Esophagus muscularis mucosa (tissue), 3 donors: ENCODE data around the gene SBNO2.

Experiments used
- POLR2A ChIP-seq: fragments of 450-650 bp; IDR thresholded peaks from one replicate; pipeline ENCODE4 v1.6.1; 2017; ENCODE audit warnings: antibody characterized with exemption, moderate library complexity, mild to moderate bottlenecking, low read depth
- POLR2AphosphoS5 ChIP-seq, 2 donors: sonication (generic); formaldehyde crosslinking; IDR thresholded peaks; one replicate each; pipeline ENCODE4 v1.6.1; 2017; ENCODE audit warnings: antibody characterized with exemption in 2 of 2
- TF ChIP-seq, protein P1 (sequence below), 3 experiments: fragments of 200-600 bp in 2 of 3; fragments of 450-650 bp in 1 of 3; sonication (generic) in 2 of 3; IDR thresholded peaks; one replicate each; pipeline ENCODE4 v1.5.1; 2017 to 2019; ENCODE audit warnings: antibody characterized with exemption in 3 of 3, mild to moderate bottlenecking in 2 of 3, moderate library complexity in 1 of 3

DNA sequence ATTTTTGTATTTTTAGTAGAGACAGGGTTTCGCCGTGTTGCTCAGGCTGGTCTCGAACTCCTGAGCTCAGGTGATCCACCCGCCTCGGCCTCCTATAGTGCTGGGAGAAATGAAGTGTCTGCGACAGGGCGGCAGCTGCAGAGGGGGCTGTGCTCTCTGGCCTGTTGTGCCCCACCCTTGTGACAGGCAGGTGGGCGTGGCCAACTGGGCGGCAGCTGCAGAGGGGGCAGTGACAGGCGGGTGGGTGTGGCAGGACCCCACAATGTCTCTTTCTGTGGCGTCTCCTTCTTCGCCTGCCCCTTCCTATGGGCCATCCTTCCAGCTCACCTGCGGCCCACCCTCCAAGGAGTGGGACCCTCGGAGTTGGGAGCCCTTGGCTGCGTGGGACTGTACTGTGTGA lies 43.3 kb upstream of the SBNO2 start:
- no peak for TF ChIP-seq POLR2AphosphoS5 (IDR thresholded peaks at IDR 0.05)
- TF ChIP-seq, protein P1, sequence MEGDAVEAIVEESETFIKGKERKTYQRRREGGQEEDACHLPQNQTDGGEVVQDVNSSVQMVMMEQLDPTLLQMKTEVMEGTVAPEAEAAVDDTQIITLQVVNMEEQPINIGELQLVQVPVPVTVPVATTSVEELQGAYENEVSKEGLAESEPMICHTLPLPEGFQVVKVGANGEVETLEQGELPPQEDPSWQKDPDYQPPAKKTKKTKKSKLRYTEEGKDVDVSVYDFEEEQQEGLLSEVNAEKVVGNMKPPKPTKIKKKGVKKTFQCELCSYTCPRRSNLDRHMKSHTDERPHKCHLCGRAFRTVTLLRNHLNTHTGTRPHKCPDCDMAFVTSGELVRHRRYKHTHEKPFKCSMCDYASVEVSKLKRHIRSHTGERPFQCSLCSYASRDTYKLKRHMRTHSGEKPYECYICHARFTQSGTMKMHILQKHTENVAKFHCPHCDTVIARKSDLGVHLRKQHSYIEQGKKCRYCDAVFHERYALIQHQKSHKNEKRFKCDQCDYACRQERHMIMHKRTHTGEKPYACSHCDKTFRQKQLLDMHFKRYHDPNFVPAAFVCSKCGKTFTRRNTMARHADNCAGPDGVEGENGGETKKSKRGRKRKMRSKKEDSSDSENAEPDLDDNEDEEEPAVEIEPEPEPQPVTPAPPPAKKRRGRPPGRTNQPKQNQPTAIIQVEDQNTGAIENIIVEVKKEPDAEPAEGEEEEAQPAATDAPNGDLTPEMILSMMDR (IDR thresholded peaks at IDR 0.05) = no peak
- no peak for TF ChIP-seq POLR2A
